Purkinje cell (primary cell): Measurements from ENCODE around the gene DHFR2. TPM values are rescaled to one million over a fixed set of nuclear protein-coding genes. Genes with fewer than 3 reads are reported as not detected.

Experiments used
- polyA plus RNA-seq: library from polyadenylated mRNA; unstranded; fragments of >200 nt; fragmentation: Nextera tagmentation; gene quantifications from 2 replicates; pipeline ENCODE4 v1.2.1, GENCODE V29; 2014

DHFR2 gene
- 2.2 and 3.6 TPM in 2 replicates for polyA plus RNA-seq

DNA sequence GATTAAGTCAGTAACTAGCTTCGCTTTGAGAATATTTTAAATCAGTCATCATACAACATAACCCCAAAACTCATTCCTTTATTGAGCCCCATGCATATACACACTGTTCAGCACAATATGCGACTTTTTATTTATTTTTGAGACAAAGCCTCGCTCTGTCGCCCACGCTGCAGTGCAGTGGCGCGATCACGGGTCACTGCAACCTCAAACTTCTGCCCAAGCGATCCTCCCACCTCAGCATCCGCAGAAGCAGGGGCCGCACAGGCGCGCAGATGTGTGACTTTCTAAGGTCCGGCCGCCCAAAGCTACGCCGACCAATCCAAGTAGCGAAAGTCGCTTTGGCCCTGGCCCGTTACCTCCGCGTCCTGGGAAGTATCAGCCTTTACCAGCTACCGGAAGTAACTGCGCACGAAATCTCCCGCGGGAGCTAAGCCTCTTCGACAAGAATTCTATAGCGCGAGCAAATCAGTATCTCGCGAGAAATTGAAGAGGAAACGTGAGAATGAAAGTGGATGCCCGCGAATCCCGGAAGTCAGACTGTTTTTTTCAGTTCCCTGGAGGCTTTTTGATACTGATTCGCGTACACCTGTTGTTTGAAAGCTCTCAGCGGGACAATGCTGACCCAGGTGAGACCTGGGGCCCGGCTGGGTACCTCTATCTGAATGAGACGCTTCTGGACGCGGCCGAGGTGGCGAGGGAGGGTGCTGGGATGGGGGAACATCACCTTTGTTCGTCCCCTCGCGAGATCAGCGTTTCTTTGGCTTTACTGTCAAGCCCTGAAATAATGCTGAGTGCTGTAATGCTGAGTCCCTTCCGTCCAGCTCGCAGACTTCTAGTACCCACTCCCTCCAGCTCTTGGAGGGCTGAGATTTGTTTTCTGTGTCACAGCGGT lies at the start of gene DHFR2, which contains the start of gene NSUN3:
Gene DHFR2, minus strand, starts transcription at position 404 of the 892 bp plus-strand sequence. CDS start 1,405 bp downstream, outside the sequence.
Gene NSUN3, plus strand, starts transcription at position 549 of the 892 bp plus-strand sequence. Its CDS starts 66 bp downstream, at position 615.

DNA sequence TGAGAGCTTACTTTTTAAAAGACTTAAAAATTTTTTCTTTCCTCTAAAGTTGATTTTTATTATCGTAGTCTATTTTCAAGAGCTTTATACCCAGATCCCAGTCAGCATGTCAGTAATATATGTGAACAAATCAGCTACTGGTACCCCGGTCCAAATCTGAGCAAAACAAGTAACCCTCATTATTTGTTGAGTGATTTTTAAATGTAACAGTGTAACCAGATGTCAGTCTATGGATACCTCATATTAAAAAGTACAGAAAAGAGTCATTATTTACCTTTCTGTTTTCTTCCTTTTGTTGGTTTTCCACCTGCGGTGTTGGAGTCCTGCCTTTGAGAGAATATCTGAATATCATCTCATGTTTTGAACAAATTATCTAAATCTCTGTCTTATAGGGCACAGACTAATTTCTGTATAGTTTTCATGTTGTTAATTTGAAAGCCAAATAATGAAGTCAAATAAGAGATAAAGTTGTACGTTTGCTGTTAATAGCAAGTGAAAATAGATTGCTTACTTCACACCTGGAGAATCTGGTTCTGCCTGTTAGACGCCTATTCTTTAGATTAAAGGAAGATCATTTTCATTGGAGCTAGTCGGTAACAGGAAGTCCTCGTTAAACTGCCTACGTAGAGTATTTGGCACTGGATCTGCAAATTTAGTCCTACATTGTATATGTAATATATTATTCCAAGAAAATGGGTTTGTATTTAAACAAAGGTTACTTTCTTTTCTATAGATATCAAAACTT lies 34.5 kb downstream of the DHFR2 start, which contains the start of gene STX19:
Gene STX19, minus strand, starts transcription at position 505 of the 745 bp plus-strand sequence. CDS start 13,328 bp downstream, outside the sequence.

Other genes starting within 250 kb of the DHFR2 start
- 4.8 and 6.2 TPM in 2 replicates for gene PROS1, start 89.0 kb downstream of the DHFR2 start, polyA plus RNA-seq
- gene ARL13B, start 82.8 kb downstream of the DHFR2 start, polyA plus RNA-seq, result 3.1 and 5.6 TPM in 2 replicates
- 38.6 and 50.6 TPM in 2 replicates for gene STX19, start 34.3 kb downstream of the DHFR2 start, polyA plus RNA-seq
- gene NSUN3, start 145 bp upstream of the DHFR2 start, polyA plus RNA-seq, result 14.7 and 17.1 TPM in 2 replicates